Endometrial microvascular endothelial cells (primary cell): Measurements from ENCODE around the gene ZBED1. TPM values are rescaled to one million over a fixed set of nuclear protein-coding genes. Genes with fewer than 3 reads are reported as not detected.
"Not testable (repeated sequence)": the region's sequence is repeated elsewhere in the genome, so short reads cannot be mapped to it uniquely, and the experiment has no call there.

ENCODE experiments used
- in situ Hi-C: cut with HindIII; loops from 2 replicates; pipeline ENCODE4 v1.10.0; 2017; ENCODE audit warnings: low sequenced_read_pairs, low pct_unique_long_range_greater_than_20kb; ENCODE audit errors: inconsistent ontology term
- total RNA-seq: library from RNA; depleted of rRNA; stranded (reverse); fragments of >200 nt; gene quantifications from one replicate; pipeline ENCODE4 v1.2.3, GENCODE V29; 2015; ENCODE audit errors: inconsistent ontology term

The ZBED1 gene
- 46.9 TPM for total RNA-seq

DNA sequence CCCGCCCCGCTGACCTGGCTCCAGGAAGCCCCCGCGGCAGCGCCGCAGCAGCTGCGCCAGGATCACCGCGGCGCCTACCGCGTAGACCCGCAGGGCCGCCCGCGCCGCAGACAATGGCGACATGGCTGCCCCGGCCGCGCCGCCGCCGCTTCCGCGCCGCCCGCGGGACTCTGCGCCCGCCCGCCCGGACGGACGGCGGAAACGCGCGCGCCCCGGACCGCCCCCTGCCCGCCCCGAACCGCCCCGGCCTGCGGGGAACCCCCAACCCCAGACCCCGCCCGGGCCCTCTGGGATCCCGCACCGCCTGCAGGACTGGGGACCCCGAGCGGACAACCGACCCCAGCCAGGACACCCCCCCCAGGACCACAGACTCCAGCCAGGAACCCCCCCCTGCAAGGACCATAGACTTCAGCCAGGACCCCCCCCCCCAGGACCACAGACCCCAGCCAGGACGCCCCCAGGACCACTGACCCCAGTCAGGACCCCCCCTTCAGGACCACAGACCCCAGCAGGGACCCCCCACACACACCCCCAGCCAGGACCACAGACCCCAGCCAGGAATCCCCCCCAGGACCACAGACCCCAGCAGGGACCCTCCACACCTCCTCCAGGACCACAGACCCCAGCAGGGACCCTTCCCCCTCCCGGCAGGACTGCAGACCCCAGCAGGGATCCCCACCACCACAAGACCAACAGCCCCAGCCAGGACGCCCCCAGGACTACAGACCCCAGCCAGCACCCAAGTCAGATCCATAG is at the start of gene ZBED1, which contains the start of gene DHRSX:
Gene ZBED1 (minus strand): TSS at position 174 of the 756 bp plus-strand sequence. CDS start 10,257 bp downstream, outside the sequence.
Gene DHRSX (minus strand): TSS at position 174 of the 756 bp plus-strand sequence. CDS start 51 bp downstream, at position 123.
- in situ Hi-C loops: no loop called here

DNA sequence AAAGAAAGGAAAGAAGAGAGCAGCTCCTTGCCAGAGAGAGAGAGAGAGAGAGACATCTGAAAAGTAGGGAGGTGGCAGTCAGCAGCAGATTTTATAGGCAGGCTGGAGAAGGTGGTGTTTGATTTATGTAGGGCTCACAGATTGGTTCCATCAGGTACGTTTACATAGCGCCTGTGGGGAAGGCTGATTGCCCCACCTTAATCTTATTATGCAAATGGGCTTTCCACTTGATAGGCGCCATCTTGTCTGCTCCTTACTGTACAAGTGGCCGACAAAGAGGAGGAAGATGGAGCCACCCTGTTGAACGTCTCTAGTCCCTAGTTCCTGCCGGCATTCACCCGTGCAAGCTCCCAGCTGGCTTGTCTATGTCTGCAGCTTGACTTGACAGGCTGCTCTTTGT is 49.1 kb upstream of the ZBED1 start:
- in situ Hi-C loops: no loop called here

DNA sequence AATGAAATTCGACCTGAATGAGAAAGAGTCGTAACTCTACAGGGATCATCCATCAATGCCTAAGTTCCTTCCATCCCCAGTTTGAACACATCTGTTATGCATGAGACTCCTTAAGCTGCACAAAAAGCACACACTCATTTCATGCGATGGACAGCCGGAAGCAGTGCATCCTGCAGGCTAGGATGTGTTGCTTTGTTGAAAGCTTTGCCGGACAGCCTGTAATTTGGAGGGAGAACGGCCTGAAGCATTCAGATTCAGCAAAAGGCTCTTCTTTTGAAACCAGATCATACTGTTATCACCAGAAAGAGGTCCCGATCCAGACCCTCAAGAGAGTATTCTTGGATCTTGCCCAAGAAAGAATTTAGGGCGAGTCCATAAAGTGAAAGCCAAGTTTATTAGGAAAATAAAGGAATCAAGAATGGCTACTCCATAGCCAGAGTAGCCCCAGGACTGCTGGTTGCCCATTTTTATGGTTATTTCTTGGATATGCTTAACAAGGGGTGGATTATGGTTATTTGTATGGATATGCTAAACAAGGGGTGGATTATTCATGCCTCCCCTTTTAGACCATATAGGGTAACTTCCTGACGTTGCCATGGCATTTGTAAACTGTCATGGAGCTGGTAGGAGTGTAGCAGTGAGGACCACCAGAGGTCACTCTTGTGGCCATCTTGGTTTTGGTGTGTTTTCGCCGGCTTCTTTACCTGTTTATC is 48.1 kb upstream of the ZBED1 start:
- in situ Hi-C loops: no loop called here

DNA sequence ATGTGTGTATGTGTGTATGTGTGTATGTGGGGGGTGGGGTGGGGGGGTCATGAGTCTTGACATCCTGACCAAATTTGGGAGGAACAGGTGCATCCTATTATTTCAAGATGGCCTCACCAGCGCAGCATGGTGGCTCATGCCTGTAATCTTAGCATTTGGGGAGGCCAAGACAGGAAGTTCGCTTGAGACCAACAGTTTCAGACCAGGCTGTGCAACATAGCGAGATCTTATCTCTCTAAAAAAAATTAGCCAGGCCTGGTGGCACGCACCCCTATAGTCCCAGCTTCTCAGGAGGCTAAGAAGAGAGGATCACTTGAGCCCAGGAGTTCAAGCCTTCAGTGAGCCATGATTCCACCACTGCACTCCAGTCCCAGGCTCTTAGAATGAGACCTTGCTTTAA is 47.0 kb upstream of the ZBED1 start:
- in situ Hi-C loops: no loop called here

DNA sequence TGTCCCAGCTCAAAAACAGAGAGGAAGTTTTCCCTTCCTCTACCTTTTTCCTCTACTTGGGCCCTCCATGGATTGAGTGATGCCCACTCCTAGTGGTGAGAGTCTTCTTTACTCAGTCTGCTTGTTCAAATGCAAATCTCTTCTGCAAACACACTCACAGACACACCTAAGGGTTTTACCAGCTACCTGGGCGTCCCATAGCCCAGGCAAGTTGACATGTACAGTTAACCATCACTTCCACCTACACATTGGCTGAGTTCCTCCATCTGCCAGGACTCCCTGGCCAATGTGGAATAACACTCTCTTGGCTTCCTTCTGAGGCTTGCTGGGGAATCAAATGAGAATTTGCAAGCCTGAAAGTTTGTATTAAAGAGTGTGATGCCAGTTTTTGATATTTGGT is 45.7 kb upstream of the ZBED1 start:
- in situ Hi-C loops: no loop called here

DNA sequence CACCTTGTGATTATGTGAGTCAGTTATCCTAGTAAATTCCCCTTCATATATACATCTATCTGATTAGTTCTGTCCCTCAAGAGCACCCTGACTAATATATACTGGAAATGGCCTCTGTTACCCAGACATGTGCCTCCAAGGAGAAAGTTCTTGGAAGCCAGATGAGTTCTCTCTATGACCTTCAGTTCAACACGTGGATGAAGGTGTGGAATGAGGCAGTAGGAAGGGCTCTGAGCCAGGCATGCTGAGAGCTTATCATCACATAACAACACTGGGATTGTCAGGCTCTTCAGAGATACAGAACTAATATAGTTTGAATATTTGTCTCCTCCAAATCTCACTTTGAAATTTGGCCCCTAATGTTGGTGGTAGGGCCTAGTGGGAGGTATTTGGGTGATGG is 44.4 kb upstream of the ZBED1 start:
- in situ Hi-C loops: no loop called here

DNA sequence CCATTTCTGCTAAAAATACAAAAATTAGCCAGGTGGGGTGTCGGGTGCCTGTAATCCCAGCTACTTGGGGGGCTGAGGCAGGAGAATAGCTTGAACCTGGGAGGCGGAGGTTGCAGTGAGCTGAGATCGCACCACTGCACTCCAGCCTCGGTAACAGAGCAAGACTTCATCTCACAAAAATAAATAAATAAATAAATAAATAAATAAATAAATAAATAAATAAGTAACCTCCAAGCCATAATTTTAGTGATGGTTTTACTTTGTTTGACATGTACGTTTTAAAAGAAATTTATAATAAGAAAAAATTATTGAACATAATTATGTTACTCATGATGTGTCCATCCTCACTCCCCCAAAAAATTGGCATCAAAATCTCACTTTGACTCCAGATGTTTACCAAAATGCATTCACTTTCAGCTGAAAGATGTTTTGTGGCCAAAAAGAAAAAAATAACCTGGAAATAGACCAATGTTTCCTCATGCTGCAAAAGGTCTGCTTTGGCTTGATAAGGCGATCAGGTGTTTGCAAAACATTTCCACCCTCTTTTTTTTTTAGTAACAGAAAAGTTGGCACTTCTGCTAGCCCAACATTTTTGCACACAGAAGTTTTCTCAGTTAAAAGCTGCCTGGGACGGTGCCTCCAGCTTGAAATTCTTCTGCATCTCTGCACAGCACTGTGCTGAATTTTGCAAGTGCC is 42.2 kb upstream of the ZBED1 start:
- in situ Hi-C loops: no loop called here

DNA sequence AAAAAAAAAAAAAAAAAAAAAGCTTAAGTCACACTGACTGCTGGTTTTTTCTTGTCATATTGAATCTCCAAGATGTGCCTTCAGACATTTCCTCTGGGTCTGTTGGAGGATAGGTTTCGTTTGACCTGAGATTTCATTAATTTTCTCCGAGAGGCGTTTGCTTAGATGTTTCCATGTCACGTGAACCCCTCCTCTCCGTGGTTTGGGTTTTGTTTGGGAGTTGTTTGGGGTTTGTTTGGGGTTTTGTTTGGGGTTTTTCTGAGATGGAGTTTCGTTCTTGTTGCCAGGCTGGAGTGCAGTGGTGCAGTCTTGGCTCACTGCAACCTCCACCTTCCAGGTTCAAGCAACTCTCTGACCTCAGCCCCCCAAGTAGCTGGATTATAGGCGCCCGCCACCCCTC is 40.8 kb upstream of the ZBED1 start:
- in situ Hi-C loops: no loop called here

DNA sequence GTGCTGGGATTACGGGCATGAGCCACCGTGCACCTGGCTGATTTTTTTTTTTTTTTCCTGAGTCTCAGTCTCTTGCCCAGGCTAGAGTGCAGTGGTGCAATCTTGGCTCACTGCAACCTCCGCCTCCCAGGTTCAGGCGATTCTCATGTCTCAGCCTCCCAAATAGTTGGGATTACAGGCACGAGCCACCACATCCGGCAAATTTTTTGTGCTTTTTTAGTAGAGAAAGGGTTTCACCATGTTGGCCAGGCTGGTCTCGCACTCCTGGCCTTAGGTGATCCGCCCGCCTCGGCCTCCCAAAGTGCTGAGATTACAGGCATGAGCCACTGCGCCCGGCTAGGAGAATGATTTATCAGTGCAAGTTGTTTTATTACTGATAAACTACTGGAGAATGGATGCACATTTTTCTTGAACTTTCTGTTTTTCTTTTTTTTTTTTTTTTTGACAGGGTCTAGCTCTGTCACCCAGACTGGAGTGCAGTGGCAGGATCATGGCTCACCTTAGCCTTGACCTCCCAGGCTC is 39.7 kb upstream of the ZBED1 start:
- in situ Hi-C loops: no loop called here

DNA sequence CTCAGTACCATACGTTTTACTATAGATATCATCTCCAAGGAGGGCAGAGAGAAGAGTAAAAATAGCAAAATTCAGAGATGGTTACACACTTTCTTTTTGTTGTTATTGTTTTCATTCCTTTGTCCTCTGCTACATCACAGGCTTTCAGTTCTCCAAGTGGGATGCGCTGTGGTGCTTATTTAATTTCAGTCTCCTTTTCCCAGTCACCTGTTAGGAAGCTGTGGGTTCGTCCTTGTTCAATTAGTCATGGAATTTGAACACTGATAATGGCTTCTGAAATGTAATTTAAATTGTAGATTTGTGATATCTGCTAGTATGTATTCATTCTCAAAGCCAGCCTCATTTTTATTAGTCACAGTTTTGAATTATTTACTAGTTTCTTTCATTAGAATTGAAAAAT is 38.8 kb upstream of the ZBED1 start:
- in situ Hi-C loops: no loop called here

DNA sequence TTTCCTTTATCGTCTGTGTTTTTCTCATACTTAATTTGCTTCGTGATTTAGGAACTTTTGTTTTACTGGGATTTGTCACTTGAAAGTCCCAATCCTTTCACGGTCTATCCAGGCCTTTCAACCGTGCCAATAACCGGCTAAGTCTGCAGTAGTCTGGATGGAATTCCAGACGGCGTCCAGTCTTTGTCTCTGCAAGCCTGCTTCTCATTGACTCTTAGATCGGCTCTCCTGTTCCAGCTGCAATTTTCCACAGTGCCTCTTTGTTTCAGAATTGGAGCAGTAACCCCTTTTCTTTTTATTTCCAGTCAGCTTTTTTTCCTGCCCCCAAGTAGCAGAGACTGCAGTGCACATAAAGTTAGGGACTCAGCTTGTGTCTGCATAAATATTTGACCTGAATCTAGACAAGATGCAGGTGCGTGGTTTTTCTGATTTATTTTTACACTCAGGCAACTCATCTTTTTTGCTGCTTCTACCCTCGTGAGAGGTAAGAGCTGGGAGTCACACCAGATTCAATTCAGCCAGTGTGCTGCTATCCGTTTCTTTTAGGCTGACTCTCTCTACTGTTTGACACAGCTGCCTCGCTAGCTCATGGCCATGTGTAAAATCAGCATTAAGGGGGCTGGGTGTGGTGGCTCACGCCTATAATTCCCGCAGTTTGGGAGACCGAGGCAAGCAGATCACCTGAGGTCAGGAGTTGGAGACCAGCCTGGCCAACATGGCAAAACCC is 37.4 kb upstream of the ZBED1 start:
- in situ Hi-C loops: no loop called here

DNA sequence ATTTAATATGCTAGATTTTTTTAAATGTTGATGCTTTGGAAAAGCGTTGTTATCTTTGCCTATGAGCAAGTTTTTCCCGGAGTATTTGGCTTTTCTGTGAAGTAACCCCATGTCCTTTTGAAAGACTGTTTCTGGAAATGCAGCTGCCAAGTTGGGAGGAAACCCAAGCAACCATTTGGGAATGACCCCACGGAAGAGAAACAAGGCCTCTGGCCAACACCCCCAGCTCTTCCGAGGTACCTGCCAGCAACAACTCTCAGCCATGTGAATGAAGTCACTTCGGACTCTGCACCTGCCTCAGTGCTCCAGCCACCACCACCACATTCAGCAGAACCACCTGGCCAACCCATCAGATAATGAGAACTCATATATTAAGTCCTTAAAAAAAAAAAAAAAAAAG is 36.2 kb upstream of the ZBED1 start:
- in situ Hi-C loops: no loop called here

DNA sequence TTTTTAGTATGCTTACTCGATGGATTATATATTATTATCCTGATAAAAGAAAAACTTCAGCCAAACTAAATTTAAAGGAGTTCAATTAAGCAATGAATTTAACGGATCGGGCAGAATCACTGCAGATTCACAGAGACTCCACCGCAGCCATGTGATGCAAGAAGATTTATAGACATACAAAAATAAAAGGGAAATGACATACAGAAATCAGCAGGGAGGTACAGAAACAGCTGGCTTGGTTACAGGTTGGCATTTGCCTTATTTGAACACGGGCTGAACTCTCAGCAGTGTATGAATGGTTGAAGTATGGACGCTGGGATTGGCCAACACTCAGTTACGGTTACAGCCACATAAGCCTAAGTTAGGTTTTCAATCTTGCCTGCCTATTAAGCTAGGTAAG is 35.4 kb upstream of the ZBED1 start:
- in situ Hi-C loops: no loop called here

DNA sequence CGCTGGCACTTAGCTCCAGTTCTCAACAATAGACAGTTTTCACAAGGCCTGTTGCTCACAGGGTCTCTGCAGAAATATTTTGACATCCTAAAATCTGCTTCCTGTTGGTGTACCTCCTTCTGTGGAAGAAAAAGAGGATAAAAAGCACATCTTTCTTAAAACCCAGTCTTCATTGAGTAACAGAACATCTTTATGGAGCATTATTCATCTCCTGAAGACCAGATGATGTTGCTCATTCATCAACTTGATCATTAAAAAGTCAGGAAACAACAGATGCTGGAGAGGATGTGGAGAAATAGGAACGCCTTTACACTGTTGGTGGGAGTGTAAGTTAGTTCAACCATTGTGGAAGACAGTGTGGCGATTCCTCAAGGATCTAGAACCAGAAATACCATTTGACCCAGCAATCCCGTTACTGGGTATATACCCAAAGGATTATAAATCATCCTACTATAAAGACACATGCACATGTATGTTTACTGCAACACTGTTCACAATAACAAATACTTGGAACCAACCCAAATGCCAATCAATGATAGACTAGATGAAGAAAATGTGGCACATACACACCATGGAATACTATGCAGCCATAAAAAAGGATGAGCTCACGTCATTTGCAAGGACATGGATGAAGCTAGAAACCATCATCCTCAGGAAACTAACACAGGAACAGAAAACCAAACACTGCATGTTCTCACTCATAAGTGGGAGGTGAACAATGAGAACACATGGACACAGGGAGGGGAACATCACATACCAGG is 33.7 kb upstream of the ZBED1 start:
- in situ Hi-C loops: not testable (repeated sequence)

DNA sequence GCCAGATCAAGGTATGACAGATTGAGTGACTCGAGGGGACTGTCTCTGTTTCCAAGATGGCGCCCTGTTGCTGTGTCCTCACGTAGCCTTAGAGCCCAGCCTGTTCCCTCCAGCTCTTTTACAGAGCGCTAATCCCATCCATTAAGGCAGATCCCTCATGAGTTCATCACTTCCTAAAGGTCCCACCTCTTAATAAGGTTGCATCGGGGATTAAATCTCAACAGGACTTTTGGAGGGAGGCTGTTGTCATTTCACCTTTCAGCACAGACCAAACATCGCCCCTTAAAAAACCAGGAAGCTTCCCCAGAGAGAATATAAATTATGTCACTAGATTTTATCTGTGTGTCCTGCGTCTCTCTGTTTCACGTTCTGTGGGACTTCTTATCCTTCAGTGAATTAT is 32.6 kb upstream of the ZBED1 start:
- in situ Hi-C loops: no loop called here

DNA sequence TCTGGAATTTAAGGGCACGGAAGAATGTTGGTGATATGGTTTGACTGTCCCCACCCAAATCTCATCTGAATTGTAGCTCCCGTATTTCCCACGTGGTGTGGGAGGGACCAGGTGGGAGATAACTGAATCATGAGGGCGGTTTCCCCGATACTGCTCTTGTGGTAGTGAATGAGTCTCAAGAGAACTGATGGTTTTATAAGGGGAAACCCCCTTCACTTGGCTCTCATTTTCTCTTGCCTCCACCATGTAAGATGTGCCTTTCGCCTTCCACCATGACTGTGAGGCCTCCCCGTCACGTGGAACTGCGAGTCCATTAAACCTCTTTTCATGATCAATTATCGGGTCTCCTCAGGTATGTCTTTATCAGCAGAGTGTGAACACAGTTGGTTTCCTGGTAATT is 25.6 kb upstream of the ZBED1 start:
- in situ Hi-C loops: no loop called here

DNA sequence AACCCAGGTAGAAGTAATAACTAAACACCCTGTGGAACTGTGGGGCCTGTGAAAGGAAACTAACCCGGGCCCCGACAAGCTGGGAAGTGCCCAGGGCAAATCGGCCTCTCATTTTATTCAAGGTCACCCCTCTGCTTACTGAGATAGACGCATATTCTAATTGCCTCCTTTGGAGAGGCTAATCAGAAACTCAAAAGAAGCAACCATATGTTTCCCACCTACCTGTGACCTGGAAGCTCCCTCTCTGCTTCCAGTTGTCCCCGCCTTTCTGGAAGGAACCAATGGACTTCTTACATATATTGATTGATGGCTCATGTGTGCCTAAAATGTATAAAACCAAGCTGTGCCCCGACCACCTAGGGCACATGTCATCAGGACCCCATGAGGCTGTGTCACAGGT is 23.1 kb upstream of the ZBED1 start:
- in situ Hi-C loops: no loop called here

DNA sequence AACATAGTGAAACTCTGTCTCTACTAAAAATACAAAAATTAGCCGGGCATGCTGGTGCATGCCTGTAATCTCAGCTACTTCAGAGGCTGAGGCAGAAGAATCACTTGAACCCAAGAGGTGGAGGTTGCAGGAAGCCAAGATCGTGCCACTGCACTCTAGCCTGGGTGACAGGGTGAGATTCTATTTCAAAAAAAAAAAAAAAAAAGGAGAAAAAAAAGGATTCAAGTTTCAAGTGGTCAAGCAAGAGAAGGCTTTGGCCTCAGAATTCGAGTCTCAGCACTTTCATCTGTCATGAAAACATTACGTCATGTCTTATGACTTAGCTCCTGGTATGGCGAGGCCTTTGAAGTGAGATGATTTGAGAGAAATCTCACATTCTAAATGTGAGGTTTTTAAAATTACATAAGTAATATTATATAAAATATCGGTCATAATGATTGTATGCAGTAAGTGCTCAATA is 21.2 kb upstream of the ZBED1 start:
- in situ Hi-C loops: no loop called here
